Adrenal gland (tissue), 5 donors: ENCODE results near the gene FAM83C.

Experiments used
- POLR2A ChIP-seq, 2 donors: fragments of 450-650 bp; IDR thresholded peaks; one replicate each; pipeline ENCODE4 v1.6.1; 2017; ENCODE audit warnings: antibody characterized with exemption in 2 of 2, mild to moderate bottlenecking in 2 of 2, moderate library complexity in 1 of 2
- TF ChIP-seq, protein P1 (sequence below), 6 experiments: fragments of 450-650 bp in 4 of 6; fragments of 200-600 bp in 2 of 6; sonication (generic) in 1 of 6; IDR thresholded peaks; 1 replicate in 5 of 6; 2 replicates in 1 of 6; pipeline versions ENCODE4 v1.5.1 to v1.8.0; 2016 to 2021; ENCODE audit warnings: antibody characterized with exemption in 6 of 6, mild to moderate bottlenecking in 2 of 6, moderate library complexity in 1 of 6
- donor health status: DM: no; HTN: no; CAD: no.

DNA sequence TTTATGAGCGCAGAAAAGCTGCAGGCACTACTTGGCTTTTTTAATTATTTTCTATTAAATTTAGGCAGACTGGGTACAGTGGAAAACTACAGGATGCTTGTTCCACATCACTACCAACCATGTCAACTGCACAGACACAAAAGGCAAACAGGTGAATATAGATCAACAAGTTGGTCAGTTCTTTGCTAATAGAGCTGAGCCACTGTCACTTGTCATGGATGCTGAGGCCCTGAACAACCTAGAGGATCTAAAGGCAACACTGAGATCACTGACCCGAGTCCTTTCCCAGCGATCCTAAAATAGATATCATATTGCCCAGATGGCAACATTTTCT is 34.5 kb upstream of the FAM83C start:
- TF ChIP-seq, protein P1, sequence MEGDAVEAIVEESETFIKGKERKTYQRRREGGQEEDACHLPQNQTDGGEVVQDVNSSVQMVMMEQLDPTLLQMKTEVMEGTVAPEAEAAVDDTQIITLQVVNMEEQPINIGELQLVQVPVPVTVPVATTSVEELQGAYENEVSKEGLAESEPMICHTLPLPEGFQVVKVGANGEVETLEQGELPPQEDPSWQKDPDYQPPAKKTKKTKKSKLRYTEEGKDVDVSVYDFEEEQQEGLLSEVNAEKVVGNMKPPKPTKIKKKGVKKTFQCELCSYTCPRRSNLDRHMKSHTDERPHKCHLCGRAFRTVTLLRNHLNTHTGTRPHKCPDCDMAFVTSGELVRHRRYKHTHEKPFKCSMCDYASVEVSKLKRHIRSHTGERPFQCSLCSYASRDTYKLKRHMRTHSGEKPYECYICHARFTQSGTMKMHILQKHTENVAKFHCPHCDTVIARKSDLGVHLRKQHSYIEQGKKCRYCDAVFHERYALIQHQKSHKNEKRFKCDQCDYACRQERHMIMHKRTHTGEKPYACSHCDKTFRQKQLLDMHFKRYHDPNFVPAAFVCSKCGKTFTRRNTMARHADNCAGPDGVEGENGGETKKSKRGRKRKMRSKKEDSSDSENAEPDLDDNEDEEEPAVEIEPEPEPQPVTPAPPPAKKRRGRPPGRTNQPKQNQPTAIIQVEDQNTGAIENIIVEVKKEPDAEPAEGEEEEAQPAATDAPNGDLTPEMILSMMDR (IDR thresholded peaks at IDR 0.05) = no peak
- TF ChIP-seq POLR2A (IDR thresholded peaks at IDR 0.05) = no peak
